K562 (cell line): ENCODE measurements around the gene PPP4C. TPM values are rescaled to one million over a fixed set of nuclear protein-coding genes. Genes with fewer than 3 reads are reported as not detected.
A peak's percentile ranks its signal among the peaks of the same experiment; 100 is the strongest.

Source experiments
- ESRRB ChIP-seq: fragments of 250-450 bp; sonication (Bioruptor Pico); IDR thresholded peaks from 2 replicates; pipeline ENCODE4 v1.5.0; 2020; ENCODE audit warnings: mild to moderate bottlenecking, moderate library complexity, borderline replicate concordance
- ETV1 ChIP-seq: fragments of 450-650 bp; conservative IDR thresholded peaks from 2 replicates; pipeline ENCODE4 v1.6.1; 2016; ENCODE audit warnings: missing genetic modification characterization, control low read depth, low read depth, missing compliant biosample characterization
- FOXJ3 ChIP-seq: sonication (generic); formaldehyde crosslinking; IDR thresholded peaks from 2 replicates; pipeline ENCODE4 v1.4.0; 2020; ENCODE audit warnings: mild to moderate bottlenecking, missing genetic modification reagents
- FOXK2 ChIP-seq, 2 experiments: fragments of 450-650 bp; IDR thresholded peaks in 1 of 2; conservative IDR thresholded peaks in 1 of 2; 2 replicates each; pipeline ENCODE4 v1.6.1; 2016; ENCODE audit warnings: low read depth in 2 of 2, mild to moderate bottlenecking in 1 of 2
- MAFK ChIP-seq: IDR thresholded peaks from 2 replicates; pipeline ENCODE4 v1.6.1; 2011; ENCODE audit warnings: low read length, improper control_type of control experiment
- MBD2 ChIP-seq: sonication (generic); IDR thresholded peaks from 2 replicates; pipeline ENCODE4 v1.6.1; 2016; ENCODE audit warnings: low read depth, borderline replicate concordance
- MEIS2 ChIP-seq: fragments of 450-650 bp; IDR thresholded peaks from 2 replicates; pipeline ENCODE4 v1.6.1; 2014; ENCODE audit warnings: mild to moderate bottlenecking; ENCODE audit not compliant: partially characterized antibody
- NKRF ChIP-seq: fragments of 450-650 bp; IDR thresholded peaks from 2 replicates; pipeline ENCODE4 v1.6.1; 2016; ENCODE audit warnings: borderline replicate concordance
- POU5F1 ChIP-seq: fragments of 150-350 bp; IDR thresholded peaks from 2 replicates; pipeline ENCODE4 v1.6.1; 2014; ENCODE audit warnings: borderline replicate concordance, low read length, low read depth, mild to moderate bottlenecking; ENCODE audit not compliant: partially characterized antibody
- USF1 ChIP-seq: sonication (generic); formaldehyde crosslinking; IDR thresholded peaks from 2 replicates; pipeline ENCODE4 v1.9.0; 2022; ENCODE audit warnings: mild to moderate bottlenecking, missing genetic modification reagents
- ZC3H4 ChIP-seq: sonication (generic); formaldehyde crosslinking; IDR thresholded peaks from 2 replicates; pipeline ENCODE4 v1.9.0; 2021; ENCODE audit warnings: missing genetic modification reagents, borderline replicate concordance
- ZNF212 ChIP-seq: fragments of 450-650 bp; formaldehyde crosslinking; IDR thresholded peaks from 2 replicates; pipeline ENCODE4 v1.4.0; 2020; ENCODE audit warnings: mild to moderate bottlenecking
- ZNF77 ChIP-seq: fragments of 250-450 bp; sonication (Bioruptor Pico); IDR thresholded peaks from 2 replicates; pipeline ENCODE4 v1.5.0; 2020
- ZNF79 ChIP-seq: fragments of 250-450 bp; sonication (Bioruptor Pico); IDR thresholded peaks from 2 replicates; pipeline ENCODE4 v1.4.0; 2020; ENCODE audit warnings: low read depth, mild to moderate bottlenecking, moderate library complexity
- polyA plus RNA-seq, 8 experiments: library from polyadenylated mRNA; depleted of rRNA in 4 of 8; stranded (reverse) in 5 of 8; unstranded in 3 of 8; fragments of >200 nt; fragmentation: Nextera tagmentation in 2 of 8; fragmentation: Illumina TruSeq in 1 of 8; extraction: Ambion mirVana in 2 of 8; extraction: Trizol in 1 of 8; gene quantifications; 2 replicates each; pipeline versions ENCODE4 v1.2.1 to v1.2.3, GENCODE V29; 2011 to 2014; ENCODE audit warnings: inconsistent platforms in 1 of 8, missing spikeins in 1 of 8
- total RNA-seq, 7 experiments: library from RNA; depleted of rRNA in 6 of 7; stranded (reverse); fragments of >200 nt in 6 of 7; fragmentation: Illumina TruSeq in 2 of 7; extraction: Trizol in 2 of 7; gene quantifications; 2 replicates each; pipeline versions ENCODE4 v1.2.1 to v1.2.3, GENCODE V29; 2011 to 2021; ENCODE audit warnings: low replicate concordance in 1 of 7
- TF ChIP-seq, protein P1 (sequence below): fragments of 450-650 bp; IDR thresholded peaks from 2 replicates; pipeline ENCODE4 v1.6.1; 2017; ENCODE audit warnings: mild to moderate bottlenecking, moderate library complexity
- TF ChIP-seq, protein P2 (sequence below): fragments of 200-800 bp; sonication (Bioruptor generic); IDR thresholded peaks from 2 replicates; pipeline ENCODE4 v1.6.1; 2016; ENCODE audit warnings: missing genetic modification characterization, missing compliant biosample characterization

PPP4C gene
- total and polyA plus RNA-seq, 9 of the 15 experiments (the other 6 are each of a cell fraction or from before 2014, with no cell fraction given) = 3.5 to 183 (median 131) TPM

DNA sequence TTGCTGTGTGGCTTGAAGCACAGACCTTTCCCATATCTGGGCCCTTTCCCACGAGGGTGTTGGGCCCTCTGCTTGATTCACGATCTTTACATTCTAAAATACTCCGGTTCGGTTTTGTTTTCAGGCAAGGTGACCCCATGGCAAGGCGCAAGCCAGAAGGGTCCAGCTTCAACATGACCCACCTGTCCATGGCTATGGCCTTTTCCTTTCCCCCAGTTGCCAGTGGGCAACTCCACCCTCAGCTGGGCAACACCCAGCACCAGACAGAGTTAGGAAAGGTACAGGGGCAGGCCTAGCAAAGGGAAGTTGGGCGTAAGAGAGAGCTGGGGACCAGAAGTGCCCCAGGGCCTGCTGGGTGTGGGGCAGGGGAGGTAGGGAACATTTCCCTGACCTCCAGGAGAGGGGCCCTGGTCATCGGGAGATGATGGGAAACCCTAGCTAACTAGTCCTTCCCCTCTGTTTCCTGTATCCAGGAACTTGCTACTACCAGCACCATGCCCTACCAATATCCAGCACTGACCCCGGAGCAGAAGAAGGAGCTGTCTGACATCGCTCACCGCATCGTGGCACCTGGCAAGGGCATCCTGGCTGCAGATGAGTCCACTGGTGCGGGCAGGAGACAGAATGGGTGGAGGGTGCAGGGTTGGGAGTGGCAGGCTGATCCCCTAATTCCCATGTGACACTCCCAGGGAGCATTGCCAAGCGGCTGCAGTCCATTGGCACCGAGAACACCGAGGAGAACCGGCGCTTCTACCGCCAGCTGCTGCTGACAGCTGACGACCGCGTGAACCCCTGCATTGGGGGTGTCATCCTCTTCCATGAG lies 8.8 kb upstream of the PPP4C start (continued):
- TF ChIP-seq ESRRB (CRISPR knock-in tag) (no peak), MEIS2 (no peak), FOXK2 (conservative IDR thresholded peaks at IDR 0.05 in 1 of 2, IDR thresholded peaks at IDR 0.05 in 1 of 2; ENCODE audit: low read depth in 2 of 2) (no peak), ZNF212 (CRISPR knock-in tag) (no peak), ZC3H4 (CRISPR knock-in tag) (0 out of 2 replicates have a peak, but pooled peaks have one; percentile 15), FOXJ3 (CRISPR knock-in tag) (no peak), ETV1 (tag) (no peak), POU5F1 (no peak), NKRF (peak; percentile 33; the same call in 1 of the 2 replicates), USF1 (CRISPR knock-in tag) (peak; percentile 34; the same call in 1 of the 2 replicates), ZNF79 (no peak), MBD2 (no peak), MAFK (no peak), ZNF77 (CRISPR knock-in tag) (no peak)
- TF ChIP-seq, protein P1, sequence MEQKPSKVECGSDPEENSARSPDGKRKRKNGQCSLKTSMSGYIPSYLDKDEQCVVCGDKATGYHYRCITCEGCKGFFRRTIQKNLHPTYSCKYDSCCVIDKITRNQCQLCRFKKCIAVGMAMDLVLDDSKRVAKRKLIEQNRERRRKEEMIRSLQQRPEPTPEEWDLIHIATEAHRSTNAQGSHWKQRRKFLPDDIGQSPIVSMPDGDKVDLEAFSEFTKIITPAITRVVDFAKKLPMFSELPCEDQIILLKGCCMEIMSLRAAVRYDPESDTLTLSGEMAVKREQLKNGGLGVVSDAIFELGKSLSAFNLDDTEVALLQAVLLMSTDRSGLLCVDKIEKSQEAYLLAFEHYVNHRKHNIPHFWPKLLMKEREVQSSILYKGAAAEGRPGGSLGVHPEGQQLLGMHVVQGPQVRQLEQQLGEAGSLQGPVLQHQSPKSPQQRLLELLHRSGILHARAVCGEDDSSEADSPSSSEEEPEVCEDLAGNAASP = no peak
- TF ChIP-seq, protein P2, sequence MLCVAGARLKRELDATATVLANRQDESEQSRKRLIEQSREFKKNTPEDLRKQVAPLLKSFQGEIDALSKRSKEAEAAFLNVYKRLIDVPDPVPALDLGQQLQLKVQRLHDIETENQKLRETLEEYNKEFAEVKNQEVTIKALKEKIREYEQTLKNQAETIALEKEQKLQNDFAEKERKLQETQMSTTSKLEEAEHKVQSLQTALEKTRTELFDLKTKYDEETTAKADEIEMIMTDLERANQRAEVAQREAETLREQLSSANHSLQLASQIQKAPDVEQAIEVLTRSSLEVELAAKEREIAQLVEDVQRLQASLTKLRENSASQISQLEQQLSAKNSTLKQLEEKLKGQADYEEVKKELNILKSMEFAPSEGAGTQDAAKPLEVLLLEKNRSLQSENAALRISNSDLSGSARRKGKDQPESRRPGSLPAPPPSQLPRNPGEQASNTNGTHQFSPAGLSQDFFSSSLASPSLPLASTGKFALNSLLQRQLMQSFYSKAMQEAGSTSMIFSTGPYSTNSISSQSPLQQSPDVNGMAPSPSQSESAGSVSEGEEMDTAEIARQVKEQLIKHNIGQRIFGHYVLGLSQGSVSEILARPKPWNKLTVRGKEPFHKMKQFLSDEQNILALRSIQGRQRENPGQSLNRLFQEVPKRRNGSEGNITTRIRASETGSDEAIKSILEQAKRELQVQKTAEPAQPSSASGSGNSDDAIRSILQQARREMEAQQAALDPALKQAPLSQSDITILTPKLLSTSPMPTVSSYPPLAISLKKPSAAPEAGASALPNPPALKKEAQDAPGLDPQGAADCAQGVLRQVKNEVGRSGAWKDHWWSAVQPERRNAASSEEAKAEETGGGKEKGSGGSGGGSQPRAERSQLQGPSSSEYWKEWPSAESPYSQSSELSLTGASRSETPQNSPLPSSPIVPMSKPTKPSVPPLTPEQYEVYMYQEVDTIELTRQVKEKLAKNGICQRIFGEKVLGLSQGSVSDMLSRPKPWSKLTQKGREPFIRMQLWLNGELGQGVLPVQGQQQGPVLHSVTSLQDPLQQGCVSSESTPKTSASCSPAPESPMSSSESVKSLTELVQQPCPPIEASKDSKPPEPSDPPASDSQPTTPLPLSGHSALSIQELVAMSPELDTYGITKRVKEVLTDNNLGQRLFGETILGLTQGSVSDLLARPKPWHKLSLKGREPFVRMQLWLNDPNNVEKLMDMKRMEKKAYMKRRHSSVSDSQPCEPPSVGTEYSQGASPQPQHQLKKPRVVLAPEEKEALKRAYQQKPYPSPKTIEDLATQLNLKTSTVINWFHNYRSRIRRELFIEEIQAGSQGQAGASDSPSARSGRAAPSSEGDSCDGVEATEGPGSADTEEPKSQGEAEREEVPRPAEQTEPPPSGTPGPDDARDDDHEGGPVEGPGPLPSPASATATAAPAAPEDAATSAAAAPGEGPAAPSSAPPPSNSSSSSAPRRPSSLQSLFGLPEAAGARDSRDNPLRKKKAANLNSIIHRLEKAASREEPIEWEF (CRISPR knock-in tag) = no peak
